Testis (tissue), 3 donors: ENCODE results near the gene CACNG8. TPM values are rescaled to one million over a fixed set of nuclear protein-coding genes. Genes with fewer than 3 reads are reported as not detected.

ENCODE experiments used
- DNase-seq: peaks from one replicate; pipeline ENCODE4 v3.0.0-alpha.2; 2019
- H3K27ac ChIP-seq, 2 donors: fragments of 200-600 bp; sonication (generic); one replicate each; pipeline ENCODE4 v1.5.1; 2019
- H3K27me3 ChIP-seq: fragments of 200-600 bp; sonication (generic); one replicate; pipeline ENCODE4 v1.5.1; 2019
- H3K36me3 ChIP-seq: fragments of 200-600 bp; sonication (generic); one replicate; pipeline ENCODE4 v1.5.1; 2017; ENCODE audit warnings: low read depth; ENCODE audit errors: missing control alignments
- H3K4me1 ChIP-seq: fragments of 200-600 bp; sonication (generic); one replicate; pipeline ENCODE4 v1.5.1; 2019
- H3K4me3 ChIP-seq, 2 donors: fragments of 200-600 bp; sonication (generic); one replicate each; pipeline ENCODE4 v1.5.1; 2017 to 2019
- H3K9me3 ChIP-seq: fragments of 200-600 bp; sonication (generic); one replicate; pipeline ENCODE4 v1.5.1; 2017
- CTCF ChIP-seq, 3 experiments: fragments of 450-650 bp in 2 of 3; fragments of 200-600 bp in 1 of 3; sonication (generic) in 1 of 3; IDR thresholded peaks; one replicate each; pipeline ENCODE4 v1.5.1; 2016 to 2019; ENCODE audit warnings: antibody characterized with exemption in 3 of 3, mild to moderate bottlenecking in 2 of 3, moderate library complexity in 1 of 3
- POLR2A ChIP-seq: fragments of 450-650 bp; IDR thresholded peaks from one replicate; pipeline ENCODE4 v1.6.1; 2017; ENCODE audit warnings: antibody characterized with exemption, mild to moderate bottlenecking, moderate library complexity
- WGBS, 2 donors: methylation state at CpG; one replicate each; pipeline ENCODE4 v1.1.5; 2018; 5-methylcytosine and 5-hydroxymethylcytosine counted together
- intact Hi-C: fragments of 100-400 bp; cut with DNase I; formaldehyde crosslinking; loops from one replicate; pipeline ENCODE4 v1.15.1; 2023; ENCODE audit warnings: low total_unique reads
- polyA plus RNA-seq: library from polyadenylated mRNA; stranded (reverse); fragments of 350-450 nt; fragmentation: Illumina TruSeq; extraction: RNeasy Lipid Tissue Mini Kit (QIAGEN cat#74804); gene quantifications from one replicate; pipeline ENCODE4 v1.2.3, GENCODE V29; 2014; ENCODE audit warnings: low read depth, low replicate concordance; ENCODE audit not compliant: insufficient read depth
- total RNA-seq, 2 donors: library from RNA; depleted of rRNA; stranded (reverse); fragments of >200 nt; gene quantifications; one replicate each; pipeline ENCODE4 v1.2.3, GENCODE V29; 2016

Gene CACNG8
- total and polyA plus RNA-seq, 3 donors from 2014 or later: 0.36 to 0.94 (median 0.62) TPM

- no peaks in the 10 kb centered on the region for H3K27me3 ChIP-seq
- no peak for DNase-seq
- no peak overlapping the region for H3K4me3 ChIP-seq
- WGBS, 2 donors: 86 to 88% methylated on average over 6 of the region's 6 CpGs
- TF ChIP-seq CTCF (IDR thresholded peaks at IDR 0.05) (no peak), POLR2A (no peak)
- intact Hi-C loops: no loop called here
- H3K9me3 ChIP-seq: no peaks in the 10 kb centered on the region
- no peaks in the 10 kb centered on the region for H3K36me3 ChIP-seq
- H3K27ac ChIP-seq: no peak overlapping the region
- H3K4me1 ChIP-seq: no peaks in the 10 kb centered on the region
Observed at GRCh38 chr19:53969366-53969765, 6.6 kb downstream of the CACNG8 start.

DNA sequence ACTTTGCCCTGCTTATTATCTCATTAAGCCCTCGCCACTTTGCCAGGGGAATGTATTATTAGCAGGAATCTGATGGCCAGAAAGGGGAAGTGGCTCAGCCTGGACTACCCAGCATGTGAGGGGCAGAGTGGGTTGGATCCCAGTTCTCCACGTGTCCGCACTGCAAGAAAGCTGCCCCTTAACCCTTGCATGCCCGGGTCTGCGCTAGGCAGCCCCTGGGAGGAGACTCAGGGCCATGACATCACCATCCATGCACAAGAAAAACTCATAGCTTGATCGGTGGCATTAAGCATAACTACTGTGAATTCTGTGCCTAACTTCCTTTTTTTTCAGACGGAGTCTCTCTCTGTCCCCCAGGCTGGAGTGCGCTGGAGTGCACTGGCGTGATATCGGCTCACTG, 8.9 kb downstream of the CACNG8 start:
- intact Hi-C loops: no loop called here
- Histone ChIP-seq H3K4me1 (no peaks in the 10 kb centered on the region), H3K27ac (no peak overlapping the region), H3K9me3 (no peaks in the 10 kb centered on the region), H3K27me3 (no peaks in the 10 kb centered on the region), H3K36me3 (no peaks in the 10 kb centered on the region), H3K4me3 (no peak overlapping the region)
- TF ChIP-seq POLR2A (no peak), CTCF (IDR thresholded peaks at IDR 0.05) (no peak)
- 75 to 86% methylated on average over 6 to 10 of the region's 10 CpGs for WGBS, 2 donors
- DNase-seq: no peak

- Histone ChIP-seq H3K27ac (no peak overlapping the region), H3K4me1 (no peaks in the 10 kb centered on the region), H3K36me3 (no peaks in the 10 kb centered on the region), H3K4me3 (peak overlapping the region; percentile 22 to 43), H3K9me3 (no peaks in the 10 kb centered on the region), H3K27me3 (no peaks in the 10 kb centered on the region)
- TF ChIP-seq CTCF (IDR thresholded peaks at IDR 0.05) (no peak), POLR2A (no peak)
- intact Hi-C loops: no loop called here
- peak; percentile 94 for DNase-seq
- WGBS, 2 donors: 2 to 4% methylated on average over 9 of the region's 9 CpGs
Observed at GRCh38 chr19:53977429-53977990, 14.8 kb downstream of the CACNG8 start.

DNA sequence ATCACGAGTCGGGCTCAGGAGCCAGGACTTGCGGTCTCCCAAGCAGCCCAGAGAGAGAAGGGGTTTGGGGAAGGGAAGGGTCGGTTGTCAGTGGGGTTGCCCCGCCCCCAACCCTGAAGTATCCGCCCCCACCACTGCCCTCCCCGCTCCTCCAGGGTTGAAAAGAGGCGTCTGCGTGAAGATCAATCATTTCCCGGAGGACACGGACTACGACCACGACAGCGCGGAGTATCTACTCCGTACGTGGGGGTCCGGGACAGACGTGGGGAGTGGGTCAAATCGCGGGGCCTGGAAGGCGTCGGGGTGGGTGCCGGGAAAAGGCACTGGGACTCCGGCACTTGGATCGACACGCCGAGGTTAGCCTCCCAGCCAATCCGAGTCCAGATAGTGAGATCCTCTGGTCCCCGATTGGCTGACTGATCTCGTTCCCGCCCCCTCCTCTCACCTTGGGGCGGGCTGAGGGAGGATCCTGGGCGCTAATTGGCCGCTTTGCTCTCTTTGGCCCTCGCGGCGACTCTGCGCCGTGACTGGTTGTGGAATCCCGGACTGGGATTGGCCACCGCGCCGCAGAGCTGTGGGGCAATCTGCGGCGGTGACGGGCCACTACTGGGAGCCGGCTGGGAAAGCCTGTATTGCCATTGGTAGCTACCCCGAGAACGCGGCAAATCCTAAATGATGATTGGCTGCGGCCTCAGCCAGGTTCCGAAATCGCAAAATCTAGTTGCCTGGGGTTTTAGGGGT, 15.4 kb downstream of the CACNG8 start:
- WGBS, 2 donors: 3 to 5% methylated on average over 21 to 52 of the region's 54 CpGs
- H3K9me3 ChIP-seq: no peaks in the 10 kb centered on the region
- no peaks in the 10 kb centered on the region for H3K4me1 ChIP-seq
- H3K36me3 ChIP-seq: no peaks in the 10 kb centered on the region
- DNase-seq: peak; percentile 95
- H3K27ac ChIP-seq: no peak overlapping the region
- no peaks in the 10 kb centered on the region for H3K27me3 ChIP-seq
- intact Hi-C loops: no loop called here
- TF ChIP-seq POLR2A (no peak), CTCF (IDR thresholded peaks at IDR 0.05) (no peak)
- peak overlapping the region; percentile 22 to 43 for H3K4me3 ChIP-seq
